GM19240 (cell line): ENCODE data around the gene SMIM1.

ENCODE experiments used
- DNase-seq: peaks from one replicate; pipeline ENCODE4 v3.0.0; 2011; ENCODE audit warnings: low spot score; ENCODE audit not compliant: insufficient read length

Gene SMIM1

GRCh38 chr1:3756394-3756793 is 16.2 kb upstream of the SMIM1 start:
- DNase-seq, result no peak

- DNase-seq, result no peak
Observed at GRCh38 chr1:3759164-3759563, 13.4 kb upstream of the SMIM1 start.

GRCh38 chr1:3759796-3760195 is 12.8 kb upstream of the SMIM1 start:
- DNase-seq, result no peak

DNA sequence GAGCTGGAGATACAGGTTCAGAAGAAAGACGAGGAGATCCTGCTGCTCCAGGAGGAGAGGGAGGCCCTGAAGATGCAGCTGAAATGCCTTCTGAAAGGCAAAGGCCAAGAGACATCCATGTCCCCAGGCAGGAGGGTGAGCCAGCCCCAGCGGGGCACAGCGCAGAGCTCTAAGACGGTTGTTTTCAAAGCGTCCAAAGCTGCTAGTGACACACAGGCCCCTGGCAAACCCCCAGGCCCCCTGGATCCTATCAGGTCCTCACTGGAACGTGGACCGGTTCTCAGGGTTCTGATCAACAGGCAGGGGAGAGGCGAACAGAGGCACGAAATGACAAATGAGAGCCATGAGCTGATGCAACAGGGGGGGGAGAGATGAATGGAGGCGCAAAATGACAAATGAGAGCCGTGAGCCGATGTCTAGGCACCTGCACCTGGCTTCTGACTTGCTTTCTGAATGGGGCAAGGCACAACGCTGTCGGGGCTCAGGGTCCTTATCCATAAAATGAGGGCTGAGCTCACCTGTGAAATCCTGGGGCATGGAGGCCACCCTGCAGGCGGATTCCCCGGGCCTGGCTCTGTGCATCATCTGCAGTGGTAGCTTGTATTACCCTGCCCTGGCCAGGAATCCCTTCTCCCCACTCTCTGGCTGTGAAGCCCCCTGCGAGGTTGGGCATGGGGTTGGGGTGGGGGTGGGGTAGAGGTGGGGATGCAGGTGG is 11.1 kb upstream of the SMIM1 start:
- no peak for DNase-seq

DNA sequence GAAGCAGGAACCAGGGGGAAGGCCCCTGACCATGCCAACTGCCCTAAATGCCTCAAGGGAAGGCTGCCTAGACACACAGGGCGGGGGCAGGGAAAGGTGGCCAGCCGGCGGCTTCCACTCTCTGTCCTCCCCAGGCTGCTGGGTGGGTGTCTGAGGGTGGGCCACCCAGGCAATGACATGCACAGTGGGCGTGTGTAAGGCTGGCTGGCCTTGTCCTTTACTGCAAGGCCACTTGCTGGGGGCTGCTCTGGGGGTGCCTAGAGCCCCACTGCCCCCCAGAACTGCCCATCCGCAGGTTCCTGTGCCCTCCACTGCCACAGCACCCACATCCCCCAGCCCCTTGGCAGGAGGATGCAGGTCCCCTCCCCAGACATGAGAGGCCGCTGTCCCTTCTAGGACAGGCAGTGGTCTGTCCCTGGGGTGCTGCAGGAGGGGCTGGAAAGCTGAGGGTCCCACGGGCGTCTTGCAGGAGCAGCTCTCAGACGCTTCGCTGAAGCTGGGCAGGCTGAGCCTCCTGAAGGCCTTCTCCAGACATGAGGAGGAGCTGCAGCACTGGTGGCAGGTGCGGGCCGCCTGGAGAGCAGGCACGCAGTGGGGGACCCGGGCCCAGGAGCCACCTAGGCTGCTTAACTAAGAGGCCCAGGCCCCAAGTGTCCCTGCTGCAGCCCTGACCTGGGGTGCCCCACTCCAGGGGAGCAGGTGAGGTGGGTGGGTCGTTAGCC is 10.2 kb upstream of the SMIM1 start:
- DNase-seq, result no peak

- no peak for DNase-seq
Observed at GRCh38 chr1:3762873-3763228, 9.7 kb upstream of the SMIM1 start.

DNA sequence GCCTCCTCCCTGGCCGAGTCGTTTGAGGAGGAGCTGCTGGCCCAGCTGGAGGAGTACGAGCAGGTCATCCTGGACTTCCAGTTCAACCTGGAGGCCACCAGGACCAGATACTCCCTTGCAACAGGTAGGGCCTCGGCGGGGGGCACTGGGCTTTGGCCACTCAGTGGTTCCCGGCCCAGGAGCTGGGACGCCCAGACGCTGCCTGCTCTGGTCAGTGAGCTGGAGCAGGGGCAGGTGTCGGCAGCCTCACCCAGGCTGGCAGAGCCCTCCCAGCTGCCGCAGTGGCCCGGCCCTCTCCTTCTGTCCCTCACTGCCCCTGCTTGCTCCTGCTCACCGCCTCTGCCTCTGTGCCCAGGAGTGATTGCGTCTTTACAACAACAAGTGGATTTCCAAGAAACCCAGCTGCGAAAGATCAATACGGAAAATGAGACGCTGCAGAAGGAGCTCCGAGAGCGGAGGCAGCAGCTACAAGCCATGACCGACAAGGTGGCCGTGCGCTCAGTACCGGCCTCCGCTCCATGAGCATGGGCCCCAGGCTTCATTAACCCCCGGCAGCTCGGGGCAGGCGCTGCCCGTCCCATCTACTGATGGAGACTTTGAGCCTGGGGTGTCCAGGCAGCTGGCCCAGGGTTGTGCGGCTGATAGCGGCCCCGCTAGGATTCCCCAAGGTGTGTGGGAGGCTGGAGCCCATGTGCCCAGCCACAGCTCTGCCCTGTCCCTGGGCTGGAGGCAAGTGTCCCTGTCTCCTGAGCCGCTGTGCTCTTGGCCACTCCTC is 9.0 kb upstream of the SMIM1 start:
- DNase-seq, result no peak

GRCh38 chr1:3767328-3767925 is 5.1 kb upstream of the SMIM1 start:
- no peak for DNase-seq

GRCh38 chr1:3768811-3769390 is 3.6 kb upstream of the SMIM1 start:
- no peak for DNase-seq

- no peak for DNase-seq
Observed at GRCh38 chr1:3770047-3770765, 2.3 kb upstream of the SMIM1 start.

GRCh38 chr1:3771108-3772026 is 1.2 kb upstream of the SMIM1 start:
- no peak for DNase-seq

GRCh38 chr1:3772027-3772714 is 378 bp upstream of the SMIM1 start:
- peak; percentile 97 for DNase-seq

DNA sequence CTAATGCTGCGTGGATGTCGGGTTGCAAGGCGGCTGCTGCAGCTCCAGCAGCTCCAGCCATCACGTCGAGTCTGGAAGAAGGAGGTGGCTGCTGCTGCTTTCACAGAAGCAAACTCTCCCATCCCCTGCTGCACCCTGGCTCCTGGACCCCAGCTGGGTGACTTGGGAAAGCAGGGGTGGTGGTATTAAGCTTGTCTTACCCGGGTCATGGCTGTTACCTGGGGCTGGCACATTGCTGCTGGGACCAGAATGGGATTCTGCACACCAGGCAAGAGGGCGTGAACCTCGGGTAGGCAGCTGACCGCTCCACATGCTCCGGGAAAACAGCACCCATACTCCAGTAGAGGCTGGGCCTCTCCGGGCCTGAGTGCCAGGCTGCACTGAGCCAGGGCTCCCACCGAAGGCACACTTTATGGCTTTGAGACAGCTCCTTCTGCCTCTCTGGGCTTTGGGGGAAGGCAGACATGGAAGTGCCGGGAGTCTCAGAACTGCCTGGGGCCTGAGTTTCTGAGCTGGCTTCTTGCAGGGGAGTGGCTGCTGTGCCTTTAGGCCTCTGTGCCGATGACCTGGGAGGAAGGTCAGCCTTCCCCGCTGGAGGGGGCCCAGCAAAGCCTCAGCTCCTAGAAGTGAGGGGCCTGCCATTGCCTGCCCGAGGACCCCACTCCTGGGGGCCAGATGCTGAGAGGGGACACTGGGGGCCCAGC is 1.2 kb downstream of the SMIM1 start:
- no peak for DNase-seq

DNA sequence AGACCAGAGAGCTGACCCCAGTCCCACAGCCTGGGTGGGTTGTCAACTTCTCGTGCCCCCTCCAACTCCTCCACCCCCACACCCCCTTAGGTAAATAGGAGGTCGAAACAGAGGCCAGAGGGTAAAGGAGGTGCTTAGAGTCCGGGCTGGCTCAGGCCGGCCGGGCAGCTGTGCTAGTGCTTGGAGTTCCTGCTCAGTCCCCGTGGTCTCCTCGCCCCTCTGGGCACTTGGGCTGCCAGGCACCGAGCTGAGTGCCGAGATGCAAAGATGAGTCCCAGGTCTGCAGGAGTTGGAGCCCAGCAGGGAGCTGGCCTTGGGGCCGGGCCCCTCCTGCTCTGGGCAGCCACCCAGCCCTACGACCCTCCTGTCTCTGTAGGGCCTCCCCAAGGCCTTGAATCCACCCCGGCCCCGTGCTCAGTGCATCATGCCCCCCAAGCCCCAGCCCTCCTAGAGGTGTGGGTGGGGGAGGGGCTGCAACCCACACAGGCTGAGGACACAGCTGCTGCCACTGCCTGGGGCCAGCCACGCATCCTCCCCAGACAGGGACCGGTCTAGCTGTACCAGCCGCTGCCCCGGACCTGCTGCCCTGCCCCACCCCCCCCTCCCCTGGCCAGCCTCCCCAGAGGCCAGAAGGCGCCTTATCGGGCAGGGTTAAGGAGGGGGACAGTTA is 1.9 kb downstream of the SMIM1 start:
- DNase-seq, result no peak

DNA sequence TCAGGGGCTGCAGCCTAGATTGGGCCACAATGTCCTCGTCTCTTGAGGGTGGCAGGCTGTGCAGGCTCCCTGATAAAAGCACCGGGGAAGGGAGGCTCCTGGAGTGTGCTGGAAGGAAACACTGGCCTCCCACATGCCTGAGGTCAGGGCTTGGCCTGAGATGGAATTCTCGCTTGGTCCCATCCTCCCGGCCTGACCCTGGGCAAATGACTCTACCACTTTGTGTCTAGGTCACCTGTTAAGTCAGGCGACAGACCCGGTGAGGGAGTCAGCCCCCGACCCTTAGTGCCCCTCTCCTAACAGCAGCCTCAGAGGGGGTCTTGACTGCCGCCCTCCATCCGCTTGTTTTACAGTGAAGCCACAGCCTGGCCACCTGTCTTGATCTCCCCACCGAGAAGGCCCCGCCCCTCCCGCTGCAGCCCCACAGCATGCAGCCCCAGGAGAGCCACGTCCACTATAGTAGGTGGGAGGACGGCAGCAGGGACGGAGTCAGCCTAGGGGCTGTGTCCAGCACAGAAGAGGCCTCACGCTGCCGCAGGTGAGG is 2.5 kb downstream of the SMIM1 start:
- DNase-seq, result no peak

DNA sequence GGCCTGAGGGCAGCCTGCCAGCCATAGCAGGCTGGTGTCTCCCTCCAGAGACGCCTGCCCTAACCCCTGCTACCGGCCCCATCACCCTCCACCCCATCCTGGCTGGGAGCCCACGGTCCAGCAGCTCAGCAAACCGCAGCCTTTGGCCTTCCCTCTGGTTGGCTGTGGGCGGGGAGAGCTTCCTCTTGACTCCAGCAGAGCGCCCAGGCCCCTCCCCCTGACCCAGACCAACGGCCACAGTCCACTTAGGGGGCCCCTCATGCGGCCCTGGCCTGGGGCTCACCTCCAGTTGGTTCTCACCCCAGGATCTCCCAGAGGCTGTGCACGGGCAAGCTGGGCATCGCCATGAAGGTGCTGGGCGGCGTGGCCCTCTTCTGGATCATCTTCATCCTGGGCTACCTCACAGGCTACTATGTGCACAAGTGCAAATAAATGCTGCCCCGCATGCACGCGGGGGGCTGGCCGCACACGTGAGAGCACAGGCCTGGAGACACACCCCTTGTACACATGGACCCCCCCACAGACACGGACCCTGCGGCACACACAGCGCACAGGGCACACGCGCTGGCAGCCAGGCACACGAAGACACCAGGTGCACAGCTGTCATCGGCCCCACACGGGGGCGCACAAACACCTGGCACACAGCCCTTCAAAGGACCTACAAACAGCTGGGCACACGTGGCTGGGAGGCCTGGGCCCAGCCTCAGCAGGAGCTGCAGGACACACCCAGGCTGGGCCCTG is 3.1 kb downstream of the SMIM1 start:
- DNase-seq, result peak; percentile 79
